Measurements from ENCODE around the gene VAV3.

VAV3 gene

DNA sequence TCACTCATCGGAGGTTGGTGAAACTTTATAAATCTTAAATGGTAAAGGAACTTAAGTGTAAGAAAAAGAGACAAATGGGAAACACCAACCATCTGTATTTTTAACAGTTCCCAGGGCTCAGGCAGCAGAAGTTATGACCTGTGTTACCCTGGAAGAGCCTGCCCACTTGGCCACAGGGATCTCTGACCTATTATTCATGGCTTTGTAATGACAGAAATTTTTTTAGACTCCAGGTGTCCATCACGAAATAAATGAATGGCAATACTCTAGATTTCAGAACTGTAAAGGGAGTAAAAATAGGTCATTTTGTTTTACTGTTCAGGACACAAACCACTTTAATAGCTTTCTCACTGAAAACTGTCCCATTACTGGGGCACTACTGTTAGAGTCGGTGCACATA, 389.8 kb downstream of the VAV3 start:
- no peak for DNase-seq (ENCODE audit: low read depth)

DNA sequence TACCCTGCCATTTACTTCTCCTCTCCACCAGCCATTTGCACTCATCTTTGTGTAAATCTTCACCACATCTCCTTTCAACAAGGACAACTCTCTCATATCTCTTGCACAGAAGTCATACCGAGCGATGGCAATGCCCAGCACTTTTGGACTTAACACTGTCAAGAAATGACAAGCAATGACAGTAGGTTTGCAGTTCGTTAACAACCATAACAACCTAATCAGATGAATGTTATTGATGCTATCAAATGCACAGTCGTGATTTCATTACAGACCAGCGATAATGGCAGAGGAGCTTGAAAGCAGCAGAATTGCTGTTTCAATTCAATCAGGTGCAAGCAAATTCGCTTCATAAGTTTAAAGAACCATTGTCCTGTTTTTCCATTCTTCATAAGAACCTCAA, 390.9 kb downstream of the VAV3 start:
- DNase-seq (ENCODE audit: low read depth) = no peak

DNA sequence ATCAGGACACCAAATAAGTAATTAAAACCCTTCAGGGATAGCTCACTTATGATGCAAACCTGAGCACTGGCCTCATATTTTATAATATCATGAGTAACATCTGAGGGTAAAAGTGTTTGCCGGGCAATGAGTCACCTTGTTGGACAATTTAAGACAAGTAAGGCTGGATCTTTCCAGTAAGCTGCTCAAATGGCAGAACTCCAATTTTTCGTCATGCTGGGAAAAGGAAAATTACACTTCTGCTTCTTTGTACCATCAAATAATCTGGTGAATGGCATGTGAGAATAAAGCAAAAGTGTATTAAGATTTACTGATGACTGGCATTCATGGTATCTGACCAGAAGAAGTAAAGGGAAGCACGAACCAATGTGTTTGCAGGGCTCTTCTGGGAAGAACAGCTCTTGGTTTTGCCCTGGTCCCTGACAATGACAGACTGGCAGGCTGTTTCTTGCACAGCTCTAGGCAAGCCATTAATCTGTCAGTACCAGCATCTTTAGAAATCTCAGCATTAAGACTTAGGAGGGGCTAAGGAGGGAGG, 392.2 kb downstream of the VAV3 start:
- DNase-seq (ENCODE audit: low read depth) = no peak

DNA sequence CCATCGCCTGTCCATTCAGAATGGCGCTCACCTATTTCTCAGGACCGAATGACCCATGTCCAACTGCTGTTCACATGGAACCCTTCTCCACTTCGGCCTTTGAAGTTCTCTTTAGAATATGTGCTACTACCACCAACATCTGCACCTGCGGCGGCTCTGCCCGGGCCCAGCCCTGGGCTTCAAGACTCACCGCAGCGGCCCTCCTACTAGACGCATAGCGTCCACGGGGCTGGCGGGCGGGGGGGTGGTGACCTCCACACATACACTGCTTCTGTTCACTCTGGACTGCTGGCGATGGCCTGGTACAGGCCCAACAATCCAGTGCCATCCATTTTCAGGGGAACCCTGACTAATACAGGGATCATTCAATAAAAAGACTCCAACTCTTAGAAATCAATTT, 394.2 kb downstream of the VAV3 start:
- DNase-seq (ENCODE audit: low read depth) = no peak

DNA sequence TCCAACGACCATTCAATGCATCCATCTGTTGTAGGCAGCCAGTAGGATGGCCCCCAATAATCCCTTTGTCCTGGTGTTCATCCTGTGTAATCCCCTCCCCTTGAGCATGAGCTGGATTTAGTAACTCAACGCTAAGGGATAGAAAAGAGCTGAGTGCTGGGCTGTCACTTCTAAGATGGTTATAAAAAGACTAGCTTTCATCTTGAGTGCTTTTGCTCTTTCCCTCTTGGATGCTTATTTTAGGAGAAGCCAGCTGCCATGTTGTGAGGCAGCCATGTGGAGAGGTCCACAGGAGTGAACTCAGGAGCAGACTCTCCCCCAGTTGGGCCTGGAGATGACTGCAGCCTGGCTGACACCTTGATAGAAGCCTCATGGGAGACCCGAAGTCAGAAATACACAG, 401.5 kb downstream of the VAV3 start:
- DNase-seq (ENCODE audit: low read depth) = no peak

DNA sequence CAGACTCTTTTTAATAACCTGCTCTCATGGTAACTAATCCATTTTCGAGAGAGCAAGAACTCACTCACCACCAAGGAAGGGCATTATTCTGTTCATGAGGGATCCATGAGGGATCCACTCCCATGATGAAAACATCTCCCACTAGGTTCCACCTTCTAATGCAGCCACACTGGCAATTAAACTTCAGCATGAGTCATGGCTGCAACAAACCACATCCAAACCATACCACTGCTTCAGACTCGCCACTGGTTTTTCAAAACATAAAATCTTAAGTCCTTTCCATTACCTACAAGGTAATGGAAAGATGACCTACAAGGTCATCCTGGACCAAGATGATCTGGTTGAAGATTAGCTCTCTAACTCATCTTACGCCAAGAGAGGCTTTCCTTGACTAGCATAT, 405.1 kb downstream of the VAV3 start:
- no peak for DNase-seq (ENCODE audit: low read depth)

DNA sequence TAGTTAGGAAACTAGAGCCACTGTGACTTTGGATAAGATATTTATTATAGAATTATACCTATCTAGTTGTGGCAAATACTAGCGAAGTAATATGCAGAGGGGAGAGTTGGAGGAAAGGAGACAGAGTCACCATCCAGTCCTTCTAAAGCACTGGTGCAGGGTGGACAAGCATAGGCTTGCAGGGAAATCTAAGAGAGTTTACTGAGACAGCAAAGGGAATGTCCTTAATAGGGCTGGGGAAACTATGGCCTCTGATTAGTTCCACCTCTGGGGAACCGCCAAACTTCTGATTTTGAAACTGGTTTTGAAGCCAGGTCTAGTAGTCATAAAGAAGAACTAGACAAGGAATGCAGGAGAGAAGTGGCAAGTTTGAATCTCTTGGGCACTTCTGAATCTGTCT, 407.9 kb downstream of the VAV3 start:
- DNase-seq (ENCODE audit: low read depth) = no peak

DNA sequence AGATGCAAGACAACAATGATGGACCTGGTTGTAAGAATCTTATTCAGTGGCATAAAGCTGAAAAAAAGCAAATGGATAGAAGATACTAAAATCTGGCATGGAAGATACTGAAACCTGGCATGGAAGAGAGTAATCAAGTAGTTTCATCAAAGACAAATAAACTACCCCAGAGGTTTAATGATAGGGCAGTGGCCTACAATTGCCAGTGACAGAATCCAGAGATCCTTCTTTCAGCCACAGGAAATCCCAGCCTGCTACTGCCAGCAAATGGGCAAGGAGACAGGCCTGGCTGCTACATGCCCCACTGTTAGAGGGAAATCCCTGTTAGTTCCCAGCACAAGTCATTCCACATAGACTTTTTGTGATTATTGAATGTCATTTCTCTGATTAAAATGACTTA, 409.4 kb downstream of the VAV3 start:
- DNase-seq (ENCODE audit: low read depth) = no peak

DNA sequence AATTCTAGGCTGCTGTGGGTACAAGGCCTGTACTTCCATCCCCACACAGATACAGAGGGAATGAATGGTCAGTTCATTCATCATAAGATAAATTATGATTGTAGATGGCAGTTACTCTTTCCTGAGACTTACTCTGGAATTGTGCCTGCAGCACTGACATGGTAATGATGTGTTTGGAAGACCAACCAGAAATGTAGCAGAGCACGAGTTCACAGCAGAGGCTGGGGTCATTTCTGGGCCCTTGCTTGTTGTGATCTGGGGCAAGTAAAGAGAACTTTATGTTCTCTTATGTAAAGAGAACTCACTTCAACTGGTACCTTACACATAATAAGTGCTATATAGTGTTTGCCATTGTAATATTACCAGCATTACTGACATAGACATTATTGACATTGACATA, 412.2 kb downstream of the VAV3 start:
- DNase-seq (ENCODE audit: low read depth) = no peak

DNA sequence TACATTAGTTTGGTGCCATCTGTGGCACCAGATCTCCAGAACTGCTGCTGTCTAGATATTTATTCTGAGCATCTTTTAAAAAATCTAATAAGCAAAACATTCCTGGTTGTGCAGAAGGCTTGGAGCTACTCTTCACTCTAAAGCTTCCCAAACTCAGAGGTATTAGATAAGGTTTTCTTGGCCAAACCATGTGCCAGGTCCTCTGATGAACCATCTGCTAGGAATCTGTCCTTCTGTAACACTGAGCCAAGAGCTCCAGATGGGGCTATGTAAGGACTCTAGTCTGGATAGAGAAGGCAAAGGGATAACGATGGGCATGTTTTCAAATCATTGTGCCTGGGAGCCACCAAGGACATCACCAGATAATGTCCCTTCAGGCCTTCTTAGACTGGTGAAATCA, 413.5 kb downstream of the VAV3 start:
- DNase-seq (ENCODE audit: low read depth) = no peak

DNA sequence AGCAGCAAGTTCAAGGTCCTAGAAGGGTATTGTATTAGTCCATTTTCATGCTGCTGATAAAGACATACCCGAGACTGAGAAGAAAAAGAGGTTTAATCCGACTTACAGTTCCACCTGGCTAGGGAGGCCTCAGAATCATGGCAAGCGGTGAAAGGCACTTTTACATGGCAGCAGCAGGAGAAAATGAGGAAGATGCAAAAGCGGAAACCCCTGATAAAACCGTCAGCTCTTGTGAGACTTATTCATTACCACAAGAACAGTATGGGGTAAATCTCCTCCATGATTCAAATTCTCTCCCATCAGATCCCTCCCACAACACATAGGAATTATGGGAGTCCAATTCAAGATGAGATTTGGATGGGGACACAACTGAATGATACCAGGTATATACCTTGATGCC, 414.6 kb downstream of the VAV3 start:
- DNase-seq (ENCODE audit: low read depth) = no peak

DNA sequence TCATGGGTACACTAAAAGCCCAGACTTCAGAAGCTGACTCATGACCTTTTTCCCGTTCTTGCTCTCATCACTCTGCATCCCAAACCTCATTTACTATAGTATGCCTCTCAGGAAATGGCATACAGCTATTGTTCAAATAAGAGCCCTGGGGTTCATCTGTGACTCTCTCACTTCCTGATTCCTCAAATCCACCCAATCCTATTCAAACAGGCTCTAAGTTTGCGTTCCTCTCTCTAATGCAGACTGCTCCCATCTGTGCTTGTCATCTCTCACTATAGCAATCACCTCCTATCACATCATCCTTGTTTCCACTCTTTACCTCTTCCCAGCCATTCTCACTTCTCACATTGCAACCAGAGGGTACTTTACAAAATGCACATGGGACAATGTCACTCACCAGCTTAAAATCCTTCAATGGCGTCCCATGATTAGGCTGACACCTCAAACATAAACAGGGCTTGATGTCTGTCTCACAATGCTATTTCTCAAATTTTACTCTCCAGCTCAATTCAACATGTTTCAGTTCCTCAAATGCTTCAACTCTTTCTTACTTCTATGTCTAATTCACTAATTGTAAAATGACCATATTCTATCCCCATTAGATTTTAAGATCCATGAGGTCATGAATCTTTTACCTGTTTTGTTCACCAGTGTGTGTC, 415.7 kb downstream of the VAV3 start:
- DNase-seq (ENCODE audit: low read depth) = no peak

DNA sequence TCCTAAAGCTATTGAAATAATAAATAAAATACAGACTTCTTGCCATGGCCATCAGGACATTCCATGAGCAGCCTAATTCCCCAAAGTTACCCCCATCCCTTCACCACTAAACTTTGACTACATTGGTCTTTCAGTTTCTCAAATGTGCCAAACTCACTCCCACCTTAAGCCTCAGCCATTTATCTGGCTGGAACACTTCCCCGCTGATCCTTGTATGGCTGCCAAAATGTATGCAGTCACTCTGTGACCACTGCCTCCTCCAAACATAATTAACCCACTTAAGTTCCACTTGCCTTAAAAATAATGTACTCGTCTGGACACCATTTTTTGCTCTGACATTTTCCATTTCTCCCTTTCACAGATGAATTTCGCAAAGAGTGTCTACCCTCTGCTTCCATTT, 416.7 kb downstream of the VAV3 start:
- DNase-seq (ENCODE audit: low read depth) = no peak

DNA sequence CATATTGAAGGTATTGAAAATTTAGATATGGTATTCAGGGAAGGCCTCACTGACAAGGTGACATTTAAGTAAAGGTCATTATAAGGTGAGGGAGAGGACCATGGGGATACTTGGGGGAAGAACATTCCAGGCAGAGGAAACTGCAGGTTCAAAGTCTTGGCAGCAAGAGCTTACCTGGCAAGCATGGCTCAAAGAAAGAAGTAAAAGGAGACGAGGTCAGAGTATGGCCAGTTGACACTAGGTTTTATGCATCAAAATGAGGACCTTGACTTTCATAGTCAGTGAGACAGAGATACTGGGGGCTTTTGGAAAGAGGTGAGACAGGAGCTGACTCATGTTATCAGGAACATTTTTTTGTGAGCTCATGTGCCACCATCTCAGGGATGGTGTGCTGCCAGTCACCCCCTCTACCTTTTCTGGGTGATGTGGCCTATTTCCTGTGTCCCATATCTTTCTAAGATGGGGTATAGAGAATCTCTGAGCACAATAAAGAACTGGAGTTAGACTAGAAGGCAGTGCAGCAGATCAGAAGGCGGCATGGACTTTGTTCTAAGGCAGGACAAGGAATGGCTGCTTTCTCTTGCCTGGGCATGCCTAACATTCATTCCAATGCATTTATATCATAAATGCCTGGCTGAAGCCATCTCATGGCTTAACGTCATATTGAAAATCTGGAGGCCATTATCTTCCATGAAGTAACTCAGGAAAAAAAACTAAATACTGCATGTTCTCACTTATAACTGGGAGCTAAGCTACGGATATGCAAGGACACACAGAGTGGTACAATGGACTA, 417.4 kb downstream of the VAV3 start:
- no peak for DNase-seq (ENCODE audit: low read depth)

DNA sequence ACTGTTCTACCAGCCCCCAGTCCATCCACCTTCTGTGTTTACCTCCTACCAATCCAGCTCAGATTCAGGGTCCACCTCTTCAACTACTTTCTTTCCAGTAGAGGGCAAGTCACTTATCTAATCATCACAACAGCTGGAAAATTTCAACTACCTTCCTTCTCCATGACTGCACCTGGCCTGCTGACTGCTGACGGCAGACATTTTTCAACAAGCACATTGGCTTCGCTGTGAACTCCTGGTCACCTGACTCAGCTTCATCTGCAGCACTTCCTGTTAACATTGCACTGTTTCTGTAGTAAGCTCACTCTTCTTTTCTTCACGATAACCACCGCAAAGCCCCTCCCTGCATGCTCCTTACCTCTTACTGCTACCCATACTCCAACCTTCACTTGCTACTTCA, 418.4 kb downstream of the VAV3 start:
- no peak for DNase-seq (ENCODE audit: low read depth)

DNA sequence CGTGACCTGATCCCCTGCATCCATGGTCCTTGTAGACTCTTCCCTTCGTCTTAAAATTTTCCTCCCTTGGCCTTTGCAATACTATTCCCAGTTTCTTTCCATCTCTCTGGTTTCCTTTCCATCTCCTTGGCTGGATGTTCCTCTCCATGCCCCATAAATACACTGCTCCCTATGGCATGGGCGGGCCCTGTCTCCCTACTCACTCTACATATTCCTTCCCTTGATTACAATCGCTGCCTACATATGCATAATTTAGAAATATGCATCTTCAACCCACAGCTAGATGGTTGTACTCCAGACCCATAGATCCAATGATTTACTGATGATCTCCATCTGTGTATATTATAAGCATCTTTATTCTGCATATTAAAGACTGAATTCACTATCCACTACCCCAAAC, 419.1 kb downstream of the VAV3 start:
- DNase-seq (ENCODE audit: low read depth) = no peak

DNA sequence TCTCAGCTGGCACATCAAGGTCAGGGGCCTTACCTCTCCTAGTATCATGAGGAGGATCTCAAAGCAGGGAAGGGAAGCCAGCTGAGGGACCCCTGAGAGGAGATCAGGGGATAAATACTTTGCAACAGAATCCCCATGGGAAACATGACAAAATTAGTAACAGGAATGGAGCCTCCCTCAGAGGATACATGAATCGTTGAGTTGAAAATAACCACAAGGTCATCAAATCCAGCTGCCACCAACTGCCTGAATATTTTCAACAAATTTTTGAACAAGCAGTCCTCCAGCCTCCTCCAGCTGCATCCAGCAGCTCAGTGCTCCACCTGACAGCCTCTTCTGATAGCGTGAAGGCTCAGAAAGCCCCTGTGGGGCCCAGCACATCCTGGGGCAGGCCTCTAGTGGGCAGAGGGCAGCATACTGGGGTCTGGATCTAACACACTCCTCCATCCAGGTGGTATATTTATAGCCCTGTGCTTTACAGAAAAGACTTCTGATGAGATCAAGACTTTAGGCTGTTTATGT, 419.9 kb downstream of the VAV3 start:
- no peak for DNase-seq (ENCODE audit: low read depth)

DNA sequence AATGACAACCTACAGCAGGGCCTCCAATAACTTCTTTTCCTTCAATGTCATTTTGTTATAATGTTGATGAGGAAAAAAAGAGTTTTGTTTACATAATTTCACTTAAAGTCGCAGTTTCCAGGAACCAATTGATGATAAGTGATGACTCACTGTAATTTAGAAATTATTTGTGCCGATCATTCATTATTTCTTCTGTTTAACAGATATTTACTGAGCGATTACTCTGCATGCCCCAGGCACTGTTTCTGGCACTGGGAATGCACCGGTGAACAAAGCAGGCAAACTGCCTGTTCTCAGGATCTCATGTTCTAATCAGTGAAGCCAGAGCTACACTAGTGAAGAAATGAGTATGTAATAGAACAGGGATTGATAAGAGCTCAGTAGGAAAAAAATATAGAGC, 420.7 kb downstream of the VAV3 start:
- no peak for DNase-seq (ENCODE audit: low read depth)

DNA sequence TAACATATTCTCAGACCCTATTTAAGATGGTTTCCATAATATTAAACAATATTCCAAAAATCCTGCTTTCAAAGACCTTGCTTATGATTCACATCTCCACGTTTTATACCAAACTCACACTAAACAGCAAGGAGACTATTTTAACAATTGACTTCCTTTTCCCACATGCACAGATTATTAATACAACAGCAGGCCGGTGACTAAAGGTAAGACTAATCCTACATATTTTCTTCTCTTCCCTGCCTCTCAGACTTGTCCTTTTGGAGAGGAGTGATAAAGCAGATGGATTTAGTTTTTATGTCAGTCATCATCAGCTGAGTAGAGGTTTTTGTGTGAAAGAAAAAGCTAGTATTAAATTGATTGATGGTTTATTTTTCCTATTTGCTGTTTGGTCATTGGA, 423.6 kb downstream of the VAV3 start:
- DNase-seq (ENCODE audit: low read depth) = no peak

DNA sequence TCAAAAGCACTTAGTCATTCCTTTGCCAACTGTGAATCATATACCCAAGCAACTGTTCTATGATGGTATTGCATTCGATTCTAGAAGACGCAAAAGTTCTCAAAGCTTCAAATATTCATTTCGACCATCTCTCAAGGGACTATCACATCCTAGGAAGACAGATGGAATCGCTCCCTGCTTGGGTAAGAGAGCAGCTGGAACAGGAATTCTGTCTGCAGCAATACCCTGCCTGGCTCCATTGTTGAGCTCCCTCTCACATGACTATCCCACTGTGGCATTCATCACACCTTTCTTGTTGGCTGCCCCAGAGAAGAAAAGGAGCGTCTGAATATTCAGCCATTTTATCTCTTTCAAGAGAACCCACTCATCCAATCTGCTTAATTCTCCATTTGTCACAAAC, 426.5 kb downstream of the VAV3 start:
- no peak for DNase-seq (ENCODE audit: low read depth)

DNA sequence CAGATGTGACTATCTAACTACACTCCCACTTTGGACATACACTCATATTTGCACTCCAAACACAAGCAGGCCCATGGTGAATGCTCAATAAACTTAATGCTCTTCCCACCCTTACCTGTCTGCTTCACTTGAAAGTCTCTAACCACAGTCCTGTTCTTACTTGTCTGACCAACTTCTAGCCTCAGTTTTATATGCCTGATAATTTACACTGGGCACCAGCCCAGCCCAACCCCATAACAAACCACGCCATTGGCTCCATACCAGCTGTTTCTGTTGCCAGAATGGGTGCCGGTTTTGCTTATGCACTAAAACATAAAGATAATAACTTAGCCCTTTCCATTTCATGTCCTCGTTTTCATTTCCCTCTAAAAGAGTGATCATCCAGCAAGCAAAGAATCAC, 428.7 kb downstream of the VAV3 start:
- DNase-seq (ENCODE audit: low read depth) = no peak

DNA sequence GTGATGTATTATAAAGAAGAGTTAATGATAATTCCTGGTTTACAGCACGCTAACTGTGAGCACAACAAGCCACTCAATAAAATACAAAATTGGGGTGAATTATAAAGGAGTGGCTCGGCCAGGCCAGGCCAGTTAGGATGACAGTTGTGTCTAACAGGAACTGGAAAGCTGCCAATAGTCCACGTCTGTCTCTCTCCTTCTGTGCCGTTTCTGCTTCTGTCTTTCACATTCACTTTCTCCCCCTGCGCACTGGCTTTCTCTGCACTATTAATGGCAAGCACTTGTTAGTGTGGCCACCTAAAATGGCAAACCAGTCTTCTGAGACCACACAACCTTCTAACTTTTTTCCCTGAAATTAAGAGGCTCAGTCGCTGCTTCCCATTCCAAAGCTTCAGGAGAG, 429.9 kb downstream of the VAV3 start:
- DNase-seq (ENCODE audit: low read depth) = no peak

DNA sequence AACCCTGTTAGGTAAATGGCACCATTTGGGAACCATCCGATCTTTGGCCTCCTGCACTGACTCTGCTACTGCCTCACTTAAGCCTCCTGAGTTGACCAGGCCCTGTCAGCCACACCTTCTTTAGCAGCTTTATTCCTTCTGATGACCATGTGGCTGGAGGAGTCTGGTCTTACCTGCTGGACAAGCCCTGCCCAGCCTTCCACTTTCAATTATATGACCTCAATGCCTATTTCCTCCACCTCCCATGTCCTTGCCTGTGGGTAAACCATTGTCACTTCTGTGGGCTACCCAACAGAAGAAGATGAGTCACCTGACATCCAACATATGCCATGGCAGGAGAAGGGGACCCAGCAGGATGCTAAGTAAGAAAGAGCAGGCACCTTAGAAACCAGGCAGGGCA, 430.3 kb downstream of the VAV3 start:
- DNase-seq (ENCODE audit: low read depth) = no peak

DNA sequence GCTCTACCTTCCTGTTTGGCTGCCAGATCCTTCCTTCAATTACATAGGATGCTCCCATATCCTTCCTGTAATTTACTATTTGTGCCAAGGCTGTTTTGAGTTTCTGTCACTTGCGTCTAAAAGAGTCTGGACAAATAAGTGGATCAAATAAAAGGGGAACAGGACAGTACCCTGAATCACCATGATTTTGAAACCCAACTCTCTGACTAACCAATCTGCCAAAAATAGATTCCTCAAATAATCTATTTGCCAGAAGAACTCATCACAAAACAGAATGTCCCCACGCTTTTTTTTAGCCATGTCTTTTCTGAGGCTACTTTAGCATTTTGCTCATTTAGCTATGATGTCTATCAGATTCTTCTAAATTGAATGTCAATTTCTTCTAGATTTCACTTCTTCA, 431.5 kb downstream of the VAV3 start:
- DNase-seq (ENCODE audit: low read depth) = no peak
